HS-27A (cell line): ENCODE data around the gene NDUFB4.

ENCODE experiments used
- DNase-seq: peaks from one replicate; pipeline ENCODE4 v3.0.0-alpha.2; 2012; ENCODE audit warnings: low read depth, missing footprints

NDUFB4 gene

DNA sequence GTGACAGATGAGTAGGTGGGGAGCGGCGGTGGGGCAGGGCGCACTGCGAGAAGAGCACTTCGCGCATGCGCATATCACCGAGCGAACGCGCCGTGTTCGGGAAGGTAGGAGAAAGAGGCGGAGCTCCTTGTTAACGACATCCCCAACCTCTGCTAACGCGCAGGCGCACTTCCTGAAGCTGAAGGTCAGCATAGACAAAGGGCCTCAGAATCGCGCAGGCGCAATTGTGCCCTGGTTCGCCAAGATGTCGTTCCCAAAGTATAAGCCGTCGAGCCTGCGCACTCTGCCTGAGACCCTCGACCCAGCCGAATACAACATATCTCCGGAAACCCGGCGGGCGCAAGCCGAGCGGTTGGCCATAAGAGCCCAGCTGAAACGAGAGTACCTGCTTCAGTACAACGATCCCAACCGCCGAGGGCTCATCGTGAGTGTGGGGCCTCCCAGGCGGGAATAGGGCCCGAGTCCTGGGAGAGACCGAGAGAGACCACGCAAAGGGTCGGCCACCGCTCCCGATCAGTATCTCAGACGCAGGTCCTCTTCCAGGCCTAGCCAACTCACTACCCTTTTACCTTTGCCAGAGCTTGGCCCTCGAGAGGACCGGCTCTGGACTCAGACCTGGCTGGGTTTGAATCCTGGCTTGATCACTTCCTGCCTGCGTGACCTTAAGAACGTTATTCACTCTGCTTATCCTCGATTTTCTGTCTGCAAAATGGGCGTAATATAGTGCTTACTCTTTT lies at the start of gene NDUFB4:
TSS of gene NDUFB4 (plus strand) at position 221 of the 737 bp plus-strand sequence. CDS start at position 245, 24 bp downstream.
- DNase-seq = peak; percentile 95

- no peak for DNase-seq
Observed at GRCh38 chr3:120550546-120550945, 45.6 kb upstream of the NDUFB4 start.

DNA sequence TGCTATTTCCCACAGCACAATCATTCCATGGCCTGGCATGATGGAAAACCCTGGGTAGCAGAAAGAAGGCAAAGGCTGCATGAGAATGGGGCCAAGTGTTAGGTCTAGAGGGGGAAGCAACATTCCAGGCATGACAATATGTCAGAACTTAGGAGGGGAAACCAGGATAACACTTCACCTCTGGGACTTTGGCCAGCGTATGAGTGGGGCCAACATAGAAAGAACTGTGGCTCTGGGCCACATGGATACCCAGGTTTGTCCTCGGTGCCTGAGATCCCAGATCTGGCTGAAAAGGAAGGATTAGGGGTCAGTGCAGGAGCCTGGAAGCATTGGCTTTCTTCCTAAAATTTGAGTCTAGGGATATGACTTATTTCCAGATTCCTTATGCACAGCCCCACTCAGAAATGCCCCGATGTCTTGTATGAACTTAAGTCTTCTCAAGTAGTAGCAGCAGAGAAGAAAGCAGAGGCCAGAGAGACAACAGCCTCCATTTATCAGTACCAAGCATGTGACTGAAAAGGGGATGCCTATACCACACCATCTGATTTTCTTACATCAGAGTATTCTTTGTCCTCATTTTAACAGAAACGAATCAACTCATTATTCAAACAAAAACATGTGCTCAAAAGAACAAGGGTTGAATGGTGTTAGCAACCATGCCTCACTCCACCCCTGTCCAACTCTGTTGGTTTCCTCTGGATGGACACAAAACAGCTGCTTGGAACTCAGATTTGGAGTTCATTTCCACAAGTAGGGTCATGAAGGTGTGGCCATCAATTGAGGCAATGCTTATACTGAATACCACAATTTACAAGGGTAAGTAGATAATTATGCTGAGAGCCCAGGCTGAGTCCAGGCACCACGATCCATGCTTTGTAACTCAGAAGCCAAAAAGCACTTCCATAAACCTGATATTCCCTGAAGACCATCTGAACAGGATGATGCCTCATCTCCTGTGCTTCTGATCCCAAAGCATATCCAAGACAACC lies 43.7 kb upstream of the NDUFB4 start:
- DNase-seq = no peak

DNA sequence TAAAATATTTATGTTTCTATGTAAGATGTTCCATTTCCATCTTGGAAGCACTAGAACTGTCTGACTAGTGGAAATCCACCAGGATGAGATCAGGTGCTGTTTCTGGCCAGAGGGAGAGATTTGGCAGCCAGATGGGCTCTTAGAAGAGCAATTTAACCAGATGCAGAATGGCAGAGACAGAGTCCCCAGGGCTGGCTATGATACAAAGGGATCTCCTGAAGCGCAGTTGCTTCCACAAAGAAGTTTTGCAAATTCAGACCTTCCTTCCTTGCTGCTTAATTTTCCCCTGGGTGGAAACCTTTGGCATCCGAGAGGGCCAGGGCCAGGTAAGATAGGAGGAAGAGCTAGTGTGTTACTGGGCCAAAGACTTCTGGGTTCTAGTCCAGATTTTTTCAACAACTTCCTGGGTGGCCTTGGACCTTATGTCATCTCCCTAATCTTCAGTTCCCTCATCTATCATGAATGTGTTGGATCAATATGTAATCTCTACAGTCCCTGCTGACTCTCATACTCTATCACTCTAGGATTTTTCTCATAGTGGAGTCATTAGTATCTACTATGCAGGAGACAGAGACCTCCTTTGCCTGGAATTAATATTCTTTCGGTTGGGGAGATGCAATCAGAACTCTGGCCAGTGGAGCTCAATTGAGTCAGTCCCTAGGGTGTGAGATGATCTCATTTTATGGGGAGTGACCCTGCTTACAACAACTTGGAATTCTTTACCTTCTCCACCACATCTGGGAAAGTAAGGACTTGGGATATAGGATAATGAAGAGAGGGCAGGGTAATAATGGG lies 41.1 kb upstream of the NDUFB4 start:
- DNase-seq = no peak

- DNase-seq = no peak
Observed at GRCh38 chr3:120555657-120556509, 40.3 kb upstream of the NDUFB4 start.

- DNase-seq = no peak
Observed at GRCh38 chr3:120557115-120557514, 39.0 kb upstream of the NDUFB4 start.

DNA sequence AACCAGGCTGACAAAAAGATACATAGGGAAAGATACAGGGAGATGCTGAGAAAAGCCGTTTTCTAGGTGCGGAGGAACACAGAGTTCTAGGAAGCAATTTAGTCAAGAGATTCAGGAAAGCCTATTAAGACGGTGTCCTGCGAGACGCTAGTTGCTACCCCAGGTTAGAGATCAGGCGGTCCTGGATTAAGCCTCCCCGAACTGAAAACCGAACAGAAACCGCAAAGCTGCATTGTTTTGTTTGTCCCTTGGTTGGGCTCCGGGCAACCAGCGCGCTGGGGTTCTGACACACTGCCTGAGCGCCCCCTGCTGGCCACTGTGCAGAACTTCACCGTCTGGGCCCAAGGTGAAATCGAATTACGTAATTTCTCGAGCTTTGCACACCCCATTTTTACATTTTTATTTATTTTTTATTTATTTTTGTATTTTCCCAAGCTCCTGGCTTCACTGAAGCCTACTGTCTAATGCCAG lies 37.3 kb upstream of the NDUFB4 start:
- DNase-seq = peak; percentile 69

DNA sequence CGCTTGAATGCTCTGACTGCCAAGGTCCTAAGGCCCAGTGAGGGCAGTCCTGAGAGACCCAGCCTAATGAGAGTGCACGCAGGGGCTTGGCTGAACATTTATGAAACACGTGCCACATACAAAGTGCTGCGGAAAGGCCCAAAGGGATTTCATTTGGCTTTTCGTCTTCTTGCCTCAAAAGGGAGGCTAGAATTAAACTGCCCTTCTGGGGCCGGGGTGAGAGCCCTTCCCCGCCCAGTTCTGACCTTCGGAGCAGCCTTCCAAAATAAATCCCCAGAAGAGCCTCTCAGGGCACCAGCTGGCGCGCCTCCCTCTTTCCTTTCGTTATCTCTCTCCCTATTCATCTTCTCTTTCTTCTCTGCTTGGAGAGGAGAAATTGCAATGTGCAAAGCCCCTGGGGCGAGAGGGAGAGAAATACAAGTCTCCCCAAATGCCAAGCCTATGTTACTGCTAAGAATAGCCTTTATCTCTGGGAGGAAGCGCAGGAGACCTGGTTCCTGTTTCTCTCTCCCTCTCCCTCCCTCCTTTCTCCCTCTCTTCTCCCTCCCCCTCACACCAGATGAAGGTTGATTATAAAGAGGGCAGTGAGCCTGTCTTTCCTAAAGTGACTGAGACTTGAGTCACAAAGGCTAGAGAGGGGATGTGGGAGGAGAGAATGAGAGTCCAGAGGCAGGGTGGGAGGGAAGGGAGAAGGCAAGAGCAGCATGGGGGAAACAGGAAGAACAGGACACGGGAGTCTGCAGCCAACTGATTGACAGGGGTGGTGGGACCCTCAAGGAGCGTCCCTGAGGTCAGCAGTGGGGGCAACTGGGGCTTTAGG lies 36.7 kb upstream of the NDUFB4 start:
- peak; percentile 66 for DNase-seq

DNA sequence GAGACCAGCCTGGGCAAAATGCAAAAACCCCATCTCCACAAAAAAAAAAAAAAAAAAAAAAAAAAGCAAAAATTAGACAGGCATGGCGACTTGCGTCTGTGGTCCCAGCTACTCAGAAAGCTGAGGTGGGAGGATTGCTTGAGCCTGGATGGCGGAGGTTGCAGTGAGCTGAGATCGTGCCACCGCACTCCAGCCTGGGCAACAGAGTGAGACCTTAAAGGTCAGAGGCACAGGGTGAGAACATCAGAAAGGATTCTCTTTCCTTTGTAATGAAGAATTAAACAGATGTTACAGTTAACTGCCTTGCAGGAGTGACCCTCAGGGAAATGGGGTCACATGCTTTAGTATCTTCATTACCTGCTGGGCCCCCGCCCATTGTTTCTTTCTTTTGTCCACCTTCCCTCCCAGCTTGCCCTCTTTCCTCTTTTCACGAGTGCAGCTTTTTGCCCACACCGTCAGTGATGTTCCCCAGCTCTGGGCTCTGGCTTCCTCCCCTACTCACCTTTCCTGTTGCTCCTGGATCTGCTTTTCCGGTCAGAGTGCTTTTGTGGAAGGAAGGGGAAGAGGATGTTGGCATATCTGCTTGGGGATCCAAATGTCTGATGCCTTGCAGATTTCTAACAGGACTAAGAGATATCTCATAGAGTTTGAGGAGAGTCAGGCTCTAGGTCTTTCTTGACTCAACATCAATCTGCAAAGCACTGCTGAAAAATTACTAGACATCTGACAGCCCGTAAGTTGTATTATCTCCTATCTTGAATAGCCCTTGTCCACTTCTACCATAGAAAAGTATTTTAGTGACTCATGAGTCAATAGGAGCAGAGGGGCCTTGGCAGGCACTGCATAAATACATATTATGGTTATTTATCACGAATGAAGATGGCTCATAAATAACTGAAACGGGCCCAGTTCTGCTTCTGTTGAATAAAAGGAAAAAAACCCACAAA lies 35.6 kb upstream of the NDUFB4 start:
- DNase-seq = peak; percentile 41

- DNase-seq = peak; percentile 53
Observed at GRCh38 chr3:120561251-120562045, 34.7 kb upstream of the NDUFB4 start.

- no peak for DNase-seq
Observed at GRCh38 chr3:120563356-120564022, 32.6 kb upstream of the NDUFB4 start.

DNA sequence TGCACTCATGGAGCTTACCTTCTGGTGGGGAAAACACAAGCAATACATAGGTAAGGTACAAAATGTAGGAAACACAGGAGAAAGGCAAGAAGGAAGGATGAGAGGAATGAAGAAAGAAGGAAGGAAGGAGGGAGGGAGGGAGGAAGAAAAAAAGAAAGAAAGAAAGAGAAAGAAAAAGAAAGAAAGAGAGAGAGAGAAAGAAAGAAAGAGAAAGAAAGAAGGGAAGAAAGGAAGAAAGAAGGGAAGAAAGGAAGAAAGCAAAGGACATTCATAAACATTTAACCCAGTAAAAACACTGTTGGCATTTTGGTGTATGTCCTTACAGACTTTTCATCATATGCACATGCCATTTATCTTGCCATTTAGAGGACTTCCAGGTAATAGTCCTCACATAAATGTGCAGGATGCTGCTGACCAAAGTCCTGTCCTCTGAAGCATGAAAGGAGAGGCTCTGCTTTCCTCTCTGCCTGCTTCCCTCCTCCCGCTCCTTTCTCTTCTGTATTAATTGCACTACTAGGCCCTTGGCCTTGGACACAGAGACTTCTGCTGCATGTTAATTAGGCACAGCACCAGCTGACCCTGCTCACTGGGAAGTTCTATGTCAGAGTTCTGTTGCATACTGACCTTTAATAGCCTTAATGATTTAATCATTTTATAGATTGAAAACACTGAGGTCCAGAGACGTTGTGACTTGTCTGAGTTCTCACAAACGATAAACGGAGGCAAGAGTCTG lies 29.7 kb upstream of the NDUFB4 start:
- no peak for DNase-seq

DNA sequence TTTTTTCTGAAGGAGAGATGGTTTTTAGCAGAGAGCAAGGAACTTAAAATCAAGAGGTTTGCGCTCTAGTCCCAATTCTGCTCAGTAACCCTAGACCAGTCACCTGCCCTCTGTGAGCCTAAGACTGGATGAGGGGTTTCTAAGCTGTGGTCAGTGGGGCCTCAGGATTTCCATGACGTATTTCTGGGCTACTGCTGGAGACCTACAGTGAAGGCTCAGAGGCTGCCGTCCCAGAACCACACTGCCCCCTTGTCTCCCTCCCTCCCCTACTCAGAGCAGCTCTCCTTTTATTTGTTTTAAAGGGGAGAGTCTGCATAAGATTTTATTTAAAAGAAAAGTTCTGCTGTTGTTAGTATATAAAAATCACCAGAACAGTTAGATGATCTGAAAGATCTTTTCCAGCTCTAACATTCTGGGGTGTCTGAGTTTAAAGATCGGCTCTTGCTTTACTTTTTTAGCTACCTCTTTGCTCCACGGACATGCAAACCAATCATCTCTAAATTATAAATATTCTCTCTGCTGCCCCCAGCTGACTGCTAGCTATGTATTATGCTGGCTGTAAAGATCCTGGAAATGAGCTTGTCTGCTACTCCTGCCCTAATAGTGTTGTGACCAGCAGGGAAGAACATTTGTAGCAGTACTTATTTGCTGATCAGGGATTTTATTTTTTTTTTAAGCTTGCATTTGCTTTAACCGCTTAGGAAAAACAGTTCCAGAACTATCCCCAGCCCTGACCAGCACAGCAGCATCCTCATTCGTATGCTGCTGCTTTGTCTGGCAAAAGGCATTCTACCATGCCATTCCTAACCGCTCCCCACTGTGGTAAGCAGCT lies 28.6 kb upstream of the NDUFB4 start:
- no peak for DNase-seq

DNA sequence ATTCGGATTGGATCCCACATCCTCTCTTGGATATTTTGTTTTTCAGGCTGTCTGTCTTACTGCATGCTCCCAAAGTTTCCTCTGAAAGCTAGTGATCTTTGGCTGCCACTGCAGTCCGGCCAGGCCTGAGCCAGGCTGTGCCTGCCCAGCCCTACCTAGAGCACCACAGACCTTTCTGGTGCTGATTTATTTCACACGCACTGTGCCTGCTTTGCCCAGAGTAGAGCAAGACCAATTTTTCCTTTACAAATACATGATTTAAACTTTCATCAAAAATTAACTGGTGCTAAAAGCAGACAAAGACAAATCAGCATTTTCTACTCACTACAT lies 28.0 kb upstream of the NDUFB4 start:
- DNase-seq = no peak

DNA sequence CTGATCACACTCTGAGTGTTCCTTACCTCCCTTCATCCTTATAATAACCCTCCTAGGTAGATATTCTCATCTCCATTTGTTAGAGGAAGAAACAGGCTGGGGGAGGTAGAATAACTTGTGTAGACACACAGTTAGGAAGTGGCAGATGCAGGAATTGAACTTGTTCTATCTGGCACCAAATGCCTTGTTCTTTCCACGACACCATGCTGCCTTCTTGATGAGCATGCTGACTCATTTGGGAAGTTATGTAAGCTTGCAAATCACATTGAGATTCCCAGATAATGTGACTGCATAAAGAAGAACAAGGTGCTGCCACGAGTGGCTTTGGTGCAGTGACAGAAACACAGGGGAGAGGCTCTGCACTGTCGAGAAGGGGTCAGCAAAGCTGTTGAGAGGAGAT lies 27.5 kb upstream of the NDUFB4 start:
- DNase-seq = no peak
